Measurements from ENCODE around the gene DIP2A. TPM values are rescaled to one million over a fixed set of nuclear protein-coding genes. Genes with fewer than 3 reads are reported as not detected.

Gene DIP2A
- polyA plus RNA-seq, 3 donors, result 4.6 to 55.4 (median 6.1) TPM

DNA sequence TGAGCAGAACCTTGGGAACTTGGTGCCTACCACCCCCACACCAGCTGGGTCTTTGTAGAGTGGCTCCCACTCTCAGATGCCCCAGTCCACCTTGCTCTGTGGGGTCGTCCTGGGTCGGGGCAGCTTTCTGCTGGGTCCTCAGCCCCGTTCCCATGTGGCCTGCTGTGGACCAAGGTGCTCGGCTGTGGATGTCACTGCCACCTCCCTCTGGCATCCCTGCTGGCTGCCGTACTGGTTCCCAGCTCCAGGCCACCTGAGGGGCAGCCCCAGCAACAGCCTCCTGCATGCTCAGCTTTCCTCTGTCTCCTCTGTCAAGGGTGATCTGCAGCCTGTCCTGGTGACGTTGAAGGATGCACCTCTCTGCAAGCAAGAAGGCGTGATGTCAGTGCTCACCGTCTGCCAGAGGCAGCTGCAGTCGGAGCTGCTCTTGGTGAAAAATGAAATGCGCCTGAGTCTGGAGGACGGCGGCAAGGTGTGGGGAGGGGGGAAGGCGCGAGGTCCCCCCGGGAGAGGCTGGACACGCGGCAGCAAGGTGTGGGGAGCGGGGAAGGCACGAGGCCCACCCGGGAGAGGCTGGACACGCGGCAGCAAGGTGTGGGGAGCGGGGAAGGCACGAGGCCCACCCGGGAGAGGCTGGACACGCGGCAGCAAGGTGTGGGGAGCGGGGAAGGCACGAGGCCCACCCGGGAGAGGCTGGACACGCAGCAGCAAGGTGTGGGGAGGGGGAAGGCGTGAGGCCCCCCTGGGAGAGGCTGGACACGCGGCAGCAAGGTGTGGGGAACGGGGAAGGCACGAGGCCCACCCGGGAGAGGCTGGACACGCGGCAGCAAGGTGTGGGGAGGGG, 45.9 kb upstream of the DIP2A start:
- Mint-ChIP-seq H3K4me1 (no peaks in the 10 kb centered on the region), H3K4me3 (no peak overlapping the region), H3K27ac (no peak overlapping the region), H3K9me3 (no peaks in the 10 kb centered on the region), H3K27me3 (ENCODE audit: low read depth in 3 of 3) (peaks cover 0 to 1% (median 0%) of the 10 kb centered on the region in 3 donors), H3K36me3 (peaks cover 48 to 83% of the 10 kb centered on the region in 2 donors)
- no peaks in the 10 kb centered on the region for H4K20me1 ChIP-seq (ENCODE audit: insufficient read depth, low read length)
- H3K9me3 ChIP-seq (replicated peaks in 1 of 2; ENCODE audit: control insufficient read depth in 1 of 2, insufficient read depth in 1 of 2, low read length in 2 of 2), result no peaks in the 10 kb centered on the region
- no peak overlapping the region for H3K4me2 ChIP-seq (replicated peaks; ENCODE audit: extremely low read depth, low read length, poor library complexity, severe bottlenecking)
- no peaks in the 10 kb centered on the region for H3K79me2 ChIP-seq (ENCODE audit: insufficient read depth, low read length)
- no peak overlapping the region for H3K4me3 ChIP-seq (replicated peaks in 1 of 3; ENCODE audit: low read depth in 2 of 3, low read length in 3 of 3)
- 97% methylated on average over 13 of the region's 39 CpGs for WGBS (ENCODE audit: insufficient coverage)
- no peak for DNase-seq
- no peaks in the 10 kb centered on the region for H3K27me3 ChIP-seq (ENCODE audit: control insufficient read depth in 2 of 2, insufficient read depth in 2 of 2, low read length in 2 of 2)
- H2AFZ ChIP-seq (ENCODE audit: insufficient read depth, low read depth, low read length, poor library complexity, severe bottlenecking), result no peak overlapping the region
- no peak overlapping the region for H3K27ac ChIP-seq (ENCODE audit: low read depth in 1 of 2, low read length in 2 of 2)
- TF ChIP-seq, protein P1, sequence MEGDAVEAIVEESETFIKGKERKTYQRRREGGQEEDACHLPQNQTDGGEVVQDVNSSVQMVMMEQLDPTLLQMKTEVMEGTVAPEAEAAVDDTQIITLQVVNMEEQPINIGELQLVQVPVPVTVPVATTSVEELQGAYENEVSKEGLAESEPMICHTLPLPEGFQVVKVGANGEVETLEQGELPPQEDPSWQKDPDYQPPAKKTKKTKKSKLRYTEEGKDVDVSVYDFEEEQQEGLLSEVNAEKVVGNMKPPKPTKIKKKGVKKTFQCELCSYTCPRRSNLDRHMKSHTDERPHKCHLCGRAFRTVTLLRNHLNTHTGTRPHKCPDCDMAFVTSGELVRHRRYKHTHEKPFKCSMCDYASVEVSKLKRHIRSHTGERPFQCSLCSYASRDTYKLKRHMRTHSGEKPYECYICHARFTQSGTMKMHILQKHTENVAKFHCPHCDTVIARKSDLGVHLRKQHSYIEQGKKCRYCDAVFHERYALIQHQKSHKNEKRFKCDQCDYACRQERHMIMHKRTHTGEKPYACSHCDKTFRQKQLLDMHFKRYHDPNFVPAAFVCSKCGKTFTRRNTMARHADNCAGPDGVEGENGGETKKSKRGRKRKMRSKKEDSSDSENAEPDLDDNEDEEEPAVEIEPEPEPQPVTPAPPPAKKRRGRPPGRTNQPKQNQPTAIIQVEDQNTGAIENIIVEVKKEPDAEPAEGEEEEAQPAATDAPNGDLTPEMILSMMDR (IDR thresholded peaks at IDR 0.05), result no peak
- no peak overlapping the region for H3K9ac ChIP-seq (ENCODE audit: insufficient read depth, low read length, poor library complexity, severe bottlenecking)
- intact Hi-C loops (cut with micrococcal nuclease), result no loop called here
- H3K4me1 ChIP-seq (ENCODE audit: control insufficient read depth in 1 of 2, insufficient read depth in 2 of 2, low read length in 2 of 2), result no peaks in the 10 kb centered on the region
- H3K36me3 ChIP-seq (replicated peaks in 1 of 2; ENCODE audit: control insufficient read depth in 1 of 2, insufficient read depth in 2 of 2, low read length in 2 of 2), result peaks cover 39 to 84% of the 10 kb centered on the region in 2 donors

DNA sequence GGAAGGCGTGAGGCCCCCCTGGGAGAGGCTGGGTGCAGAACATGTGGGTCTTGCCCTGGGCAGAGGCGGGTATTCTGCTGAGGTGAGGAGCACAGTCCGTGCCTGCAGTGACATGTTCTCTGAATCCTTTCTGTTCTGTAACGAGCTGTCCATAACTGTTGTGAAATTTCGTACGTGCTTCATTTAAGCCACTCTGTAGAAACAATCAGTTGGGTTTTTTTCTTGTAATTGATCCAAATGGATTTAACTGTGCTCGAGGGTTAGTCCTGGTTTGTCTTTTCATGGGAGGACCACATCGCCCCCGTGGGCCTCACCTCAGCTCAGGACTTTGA, 45.4 kb upstream of the DIP2A start:
- Histone ChIP-seq H3K36me3 (replicated peaks in 1 of 2; ENCODE audit: control insufficient read depth in 1 of 2, insufficient read depth in 2 of 2, low read length in 2 of 2) (peaks cover 38 to 84% of the 10 kb centered on the region in 2 donors), H3K9me3 (replicated peaks in 1 of 2; ENCODE audit: control insufficient read depth in 1 of 2, insufficient read depth in 1 of 2, low read length in 2 of 2) (no peaks in the 10 kb centered on the region), H3K27me3 (ENCODE audit: control insufficient read depth in 2 of 2, insufficient read depth in 2 of 2, low read length in 2 of 2) (no peaks in the 10 kb centered on the region), H4K20me1 (ENCODE audit: insufficient read depth, low read length) (no peaks in the 10 kb centered on the region), H3K79me2 (ENCODE audit: insufficient read depth, low read length) (no peaks in the 10 kb centered on the region), H3K4me3 (replicated peaks in 1 of 3; ENCODE audit: low read depth in 2 of 3, low read length in 3 of 3) (no peak overlapping the region), H3K27ac (ENCODE audit: low read depth in 1 of 2, low read length in 2 of 2) (no peak overlapping the region), H3K9ac (ENCODE audit: insufficient read depth, low read length, poor library complexity, severe bottlenecking) (no peak overlapping the region), H3K4me2 (replicated peaks; ENCODE audit: extremely low read depth, low read length, poor library complexity, severe bottlenecking) (no peak overlapping the region), H3K4me1 (ENCODE audit: control insufficient read depth in 1 of 2, insufficient read depth in 2 of 2, low read length in 2 of 2) (no peaks in the 10 kb centered on the region), H2AFZ (ENCODE audit: insufficient read depth, low read depth, low read length, poor library complexity, severe bottlenecking) (no peak overlapping the region)
- no peak for DNase-seq
- H3K27me3 Mint-ChIP-seq (ENCODE audit: low read depth in 3 of 3), result peaks cover 0 to 1% (median 0%) of the 10 kb centered on the region in 3 donors
- no peaks in the 10 kb centered on the region for H3K9me3 Mint-ChIP-seq
- no peak overlapping the region for H3K27ac Mint-ChIP-seq
- TF ChIP-seq, protein P1 (IDR thresholded peaks at IDR 0.05), result no peak
- intact Hi-C loops (cut with micrococcal nuclease), result no loop called here
- peaks cover 50 to 84% of the 10 kb centered on the region in 2 donors for H3K36me3 Mint-ChIP-seq
- 97% methylated on average over 8 of the region's 9 CpGs for WGBS (ENCODE audit: insufficient coverage)
- no peaks in the 10 kb centered on the region for H3K4me1 Mint-ChIP-seq
- H3K4me3 Mint-ChIP-seq, result no peak overlapping the region
